Liver (tissue), 9 donors: ENCODE data around the gene RRP8. TPM values are rescaled to one million over a fixed set of nuclear protein-coding genes. Genes with fewer than 3 reads are reported as not detected.

Source experiments
- DNase-seq: peaks from one replicate; pipeline ENCODE4 v3.0.0-alpha.2; 2017; ENCODE audit warnings: low spot score
- H3K27ac ChIP-seq, 2 donors: one replicate each; pipeline ENCODE4 v1.7.0; 2013; ENCODE audit warnings: inconsistent platforms in 2 of 2, low read length in 2 of 2, control low read depth in 1 of 2, low read depth in 1 of 2, mild to moderate bottlenecking in 1 of 2
- H3K27me3 ChIP-seq, 4 donors: one replicate each; pipeline versions ENCODE4 v1.6.1 to v1.7.0; 2013; ENCODE audit warnings: low read length in 3 of 4, inconsistent platforms in 1 of 4, mild to moderate bottlenecking in 1 of 4, moderate library complexity in 1 of 4; ENCODE audit not compliant: control insufficient read depth in 4 of 4, insufficient read depth in 4 of 4
- H3K36me3 ChIP-seq, 4 donors: one replicate each; pipeline versions ENCODE4 v1.6.1 to v1.7.0; 2013; ENCODE audit warnings: low read length in 3 of 4, mild to moderate bottlenecking in 3 of 4, low read depth in 1 of 4, moderate library complexity in 1 of 4; ENCODE audit not compliant: control insufficient read depth in 4 of 4, insufficient read depth in 3 of 4
- H3K4me1 ChIP-seq, 4 donors: one replicate each; pipeline versions ENCODE4 v1.6.1 to v1.7.0; 2013; ENCODE audit warnings: low read length in 3 of 4, mild to moderate bottlenecking in 3 of 4, moderate library complexity in 1 of 4; ENCODE audit not compliant: control insufficient read depth in 4 of 4, insufficient read depth in 4 of 4
- H3K4me3 ChIP-seq, 3 donors: one replicate each; pipeline versions ENCODE4 v1.6.1 to v1.7.0; 2013; ENCODE audit warnings: low read length in 3 of 3, control low read depth in 1 of 3, low read depth in 1 of 3, mild to moderate bottlenecking in 1 of 3
- H3K9ac ChIP-seq, 2 donors: one replicate each; pipeline ENCODE4 v1.7.0; 2013; ENCODE audit warnings: low read length in 2 of 2, mild to moderate bottlenecking in 2 of 2, moderate library complexity in 2 of 2, control low read depth in 1 of 2, low read depth in 1 of 2
- H3K9me3 ChIP-seq, 4 donors: one replicate each; pipeline versions ENCODE4 v1.6.1 to v1.7.0; 2013; ENCODE audit warnings: low read length in 3 of 4; ENCODE audit not compliant: control insufficient read depth in 4 of 4
- EGR1 ChIP-seq, 2 donors: IDR thresholded peaks; 2 replicates each; pipeline ENCODE4 v1.6.1; 2016 to 2018; ENCODE audit warnings: antibody characterized with exemption in 2 of 2, low read depth in 2 of 2
- FOXA1 ChIP-seq: IDR thresholded peaks from 2 replicates; pipeline ENCODE4 v1.6.1; 2016; ENCODE audit warnings: antibody characterized with exemption
- FOXA2 ChIP-seq: IDR thresholded peaks from 2 replicates; pipeline ENCODE4 v1.6.1; 2016; ENCODE audit warnings: antibody characterized with exemption
- GABPA ChIP-seq, 2 donors: IDR thresholded peaks in 1 of 2; conservative IDR thresholded peaks in 1 of 2; 2 replicates each; pipeline ENCODE4 v1.6.1; 2016; ENCODE audit warnings: antibody characterized with exemption in 2 of 2, mild to moderate bottlenecking in 1 of 2, moderate library complexity in 1 of 2
- HNF4A ChIP-seq, 2 donors: conservative IDR thresholded peaks; 2 replicates each; pipeline ENCODE4 v1.6.1; 2016; ENCODE audit warnings: antibody characterized with exemption in 2 of 2, mild to moderate bottlenecking in 2 of 2
- HNF4G ChIP-seq: IDR thresholded peaks from 2 replicates; pipeline ENCODE4 v1.6.1; 2016; ENCODE audit warnings: antibody characterized with exemption
- JUND ChIP-seq, 2 donors: IDR thresholded peaks; 2 replicates each; pipeline ENCODE4 v1.6.1; 2016; ENCODE audit warnings: antibody characterized with exemption in 2 of 2
- MAX ChIP-seq: IDR thresholded peaks from 2 replicates; pipeline ENCODE4 v1.6.1; 2016; ENCODE audit warnings: antibody characterized with exemption
- NR2F2 ChIP-seq: IDR thresholded peaks from 2 replicates; pipeline ENCODE4 v1.6.1; 2016; ENCODE audit warnings: antibody characterized with exemption
- RAD21 ChIP-seq, 2 donors: IDR thresholded peaks; 2 replicates each; pipeline ENCODE4 v1.6.1; 2016; ENCODE audit warnings: antibody characterized with exemption in 2 of 2, mild to moderate bottlenecking in 2 of 2
- RXRA ChIP-seq, 2 donors: IDR thresholded peaks; 2 replicates each; pipeline ENCODE4 v1.6.1; 2017 to 2018; ENCODE audit warnings: antibody characterized with exemption in 2 of 2, mild to moderate bottlenecking in 1 of 2
- SP1 ChIP-seq: IDR thresholded peaks from 2 replicates; pipeline ENCODE4 v1.6.1; 2018; ENCODE audit warnings: antibody characterized with exemption, mild to moderate bottlenecking
- TAF1 ChIP-seq: conservative IDR thresholded peaks from 2 replicates; pipeline ENCODE4 v1.6.1; 2016; ENCODE audit warnings: antibody characterized with exemption, mild to moderate bottlenecking
- YY1 ChIP-seq: IDR thresholded peaks from 2 replicates; pipeline ENCODE4 v1.6.1; 2016; ENCODE audit warnings: antibody characterized with exemption, mild to moderate bottlenecking
- WGBS: extraction: QIAGEN DNeasy Blood & Tissue Kit; methylation state at CpG from one replicate; pipeline ENCODE4 v1.1.7; 2013; 5-methylcytosine and 5-hydroxymethylcytosine counted together
- polyA plus RNA-seq, 2 donors: library from polyadenylated mRNA; stranded (reverse) in 1 of 2; unstranded in 1 of 2; fragments of 200-250 nt in 1 of 2; fragments of >200 nt in 1 of 2; fragmentation: Nextera tagmentation in 1 of 2; extraction: Ambion mirVana in 1 of 2; gene quantifications; one replicate each; pipeline versions ENCODE4 v1.2.1 to v1.2.3, GENCODE V29; 2013 to 2015
- total RNA-seq, 2 donors: library from RNA; depleted of rRNA; stranded (reverse); fragments of >200 nt; gene quantifications; one replicate each; pipeline ENCODE4 v1.2.3, GENCODE V29; 2014
- TF ChIP-seq, protein P1 (sequence below): IDR thresholded peaks from 2 replicates; pipeline ENCODE4 v1.6.1; 2016; ENCODE audit warnings: antibody characterized with exemption
- TF ChIP-seq, protein P2 (sequence below): IDR thresholded peaks from 2 replicates; pipeline ENCODE4 v1.6.1; 2016; ENCODE audit warnings: antibody characterized with exemption
- TF ChIP-seq, protein P3 (sequence below): IDR thresholded peaks from 2 replicates; pipeline ENCODE4 v1.6.1; 2016; ENCODE audit warnings: antibody characterized with exemption, mild to moderate bottlenecking
- TF ChIP-seq, protein P4 (sequence below): fragments of 150-350 bp; IDR thresholded peaks from 2 replicates; pipeline ENCODE4 v1.5.1; 2017; ENCODE audit warnings: improper control_type of control experiment, low read depth, low read length; ENCODE audit not compliant: missing input control
- donor health status: healthy.
- donor health status: healthy.
- donor health status: healthy.
- donor health status: healthy.
- donor health status: healthy.

Gene RRP8
- total and polyA plus RNA-seq, 4 donors: 10.3 to 12.6 (median 11.2) TPM

- Histone ChIP-seq H3K4me1 (peaks cover 0 to 15% (median 9%) of the 10 kb centered on the region in 4 donors), H3K36me3 (no peaks in the 10 kb centered on the region), H3K9me3 (no peaks in the 10 kb centered on the region), H3K9ac (no peak overlapping the region), H3K4me3 (no peak overlapping the region), H3K27ac (no peak overlapping the region), H3K27me3 (no peaks in the 10 kb centered on the region)
- DNase-seq: no peak
- no peak for TF ChIP-seq SP1
- no peak for TF ChIP-seq FOXA1
- TF ChIP-seq, protein P1, sequence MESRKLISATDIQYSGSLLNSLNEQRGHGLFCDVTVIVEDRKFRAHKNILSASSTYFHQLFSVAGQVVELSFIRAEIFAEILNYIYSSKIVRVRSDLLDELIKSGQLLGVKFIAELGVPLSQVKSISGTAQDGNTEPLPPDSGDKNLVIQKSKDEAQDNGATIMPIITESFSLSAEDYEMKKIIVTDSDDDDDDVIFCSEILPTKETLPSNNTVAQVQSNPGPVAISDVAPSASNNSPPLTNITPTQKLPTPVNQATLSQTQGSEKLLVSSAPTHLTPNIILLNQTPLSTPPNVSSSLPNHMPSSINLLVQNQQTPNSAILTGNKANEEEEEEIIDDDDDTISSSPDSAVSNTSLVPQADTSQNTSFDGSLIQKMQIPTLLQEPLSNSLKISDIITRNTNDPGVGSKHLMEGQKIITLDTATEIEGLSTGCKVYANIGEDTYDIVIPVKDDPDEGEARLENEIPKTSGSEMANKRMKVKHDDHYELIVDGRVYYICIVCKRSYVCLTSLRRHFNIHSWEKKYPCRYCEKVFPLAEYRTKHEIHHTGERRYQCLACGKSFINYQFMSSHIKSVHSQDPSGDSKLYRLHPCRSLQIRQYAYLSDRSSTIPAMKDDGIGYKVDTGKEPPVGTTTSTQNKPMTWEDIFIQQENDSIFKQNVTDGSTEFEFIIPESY: no peak
- TF ChIP-seq, protein P2, sequence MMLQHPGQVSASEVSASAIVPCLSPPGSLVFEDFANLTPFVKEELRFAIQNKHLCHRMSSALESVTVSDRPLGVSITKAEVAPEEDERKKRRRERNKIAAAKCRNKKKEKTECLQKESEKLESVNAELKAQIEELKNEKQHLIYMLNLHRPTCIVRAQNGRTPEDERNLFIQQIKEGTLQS: no peak
- TF ChIP-seq, protein P3, sequence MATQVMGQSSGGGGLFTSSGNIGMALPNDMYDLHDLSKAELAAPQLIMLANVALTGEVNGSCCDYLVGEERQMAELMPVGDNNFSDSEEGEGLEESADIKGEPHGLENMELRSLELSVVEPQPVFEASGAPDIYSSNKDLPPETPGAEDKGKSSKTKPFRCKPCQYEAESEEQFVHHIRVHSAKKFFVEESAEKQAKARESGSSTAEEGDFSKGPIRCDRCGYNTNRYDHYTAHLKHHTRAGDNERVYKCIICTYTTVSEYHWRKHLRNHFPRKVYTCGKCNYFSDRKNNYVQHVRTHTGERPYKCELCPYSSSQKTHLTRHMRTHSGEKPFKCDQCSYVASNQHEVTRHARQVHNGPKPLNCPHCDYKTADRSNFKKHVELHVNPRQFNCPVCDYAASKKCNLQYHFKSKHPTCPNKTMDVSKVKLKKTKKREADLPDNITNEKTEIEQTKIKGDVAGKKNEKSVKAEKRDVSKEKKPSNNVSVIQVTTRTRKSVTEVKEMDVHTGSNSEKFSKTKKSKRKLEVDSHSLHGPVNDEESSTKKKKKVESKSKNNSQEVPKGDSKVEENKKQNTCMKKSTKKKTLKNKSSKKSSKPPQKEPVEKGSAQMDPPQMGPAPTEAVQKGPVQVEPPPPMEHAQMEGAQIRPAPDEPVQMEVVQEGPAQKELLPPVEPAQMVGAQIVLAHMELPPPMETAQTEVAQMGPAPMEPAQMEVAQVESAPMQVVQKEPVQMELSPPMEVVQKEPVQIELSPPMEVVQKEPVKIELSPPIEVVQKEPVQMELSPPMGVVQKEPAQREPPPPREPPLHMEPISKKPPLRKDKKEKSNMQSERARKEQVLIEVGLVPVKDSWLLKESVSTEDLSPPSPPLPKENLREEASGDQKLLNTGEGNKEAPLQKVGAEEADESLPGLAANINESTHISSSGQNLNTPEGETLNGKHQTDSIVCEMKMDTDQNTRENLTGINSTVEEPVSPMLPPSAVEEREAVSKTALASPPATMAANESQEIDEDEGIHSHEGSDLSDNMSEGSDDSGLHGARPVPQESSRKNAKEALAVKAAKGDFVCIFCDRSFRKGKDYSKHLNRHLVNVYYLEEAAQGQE: no peak
- no peak for TF ChIP-seq JUND (IDR thresholded peaks at IDR 0.05)
- no peak for TF ChIP-seq RXRA (IDR thresholded peaks at IDR 0.05)
- no peak for TF ChIP-seq MAX
- no peak for TF ChIP-seq GABPA (IDR thresholded peaks at IDR 0.05 in 1 of 2, conservative IDR thresholded peaks at IDR 0.05 in 1 of 2)
- TF ChIP-seq RAD21 (IDR thresholded peaks at IDR 0.05): no peak
- TF ChIP-seq, protein P4, sequence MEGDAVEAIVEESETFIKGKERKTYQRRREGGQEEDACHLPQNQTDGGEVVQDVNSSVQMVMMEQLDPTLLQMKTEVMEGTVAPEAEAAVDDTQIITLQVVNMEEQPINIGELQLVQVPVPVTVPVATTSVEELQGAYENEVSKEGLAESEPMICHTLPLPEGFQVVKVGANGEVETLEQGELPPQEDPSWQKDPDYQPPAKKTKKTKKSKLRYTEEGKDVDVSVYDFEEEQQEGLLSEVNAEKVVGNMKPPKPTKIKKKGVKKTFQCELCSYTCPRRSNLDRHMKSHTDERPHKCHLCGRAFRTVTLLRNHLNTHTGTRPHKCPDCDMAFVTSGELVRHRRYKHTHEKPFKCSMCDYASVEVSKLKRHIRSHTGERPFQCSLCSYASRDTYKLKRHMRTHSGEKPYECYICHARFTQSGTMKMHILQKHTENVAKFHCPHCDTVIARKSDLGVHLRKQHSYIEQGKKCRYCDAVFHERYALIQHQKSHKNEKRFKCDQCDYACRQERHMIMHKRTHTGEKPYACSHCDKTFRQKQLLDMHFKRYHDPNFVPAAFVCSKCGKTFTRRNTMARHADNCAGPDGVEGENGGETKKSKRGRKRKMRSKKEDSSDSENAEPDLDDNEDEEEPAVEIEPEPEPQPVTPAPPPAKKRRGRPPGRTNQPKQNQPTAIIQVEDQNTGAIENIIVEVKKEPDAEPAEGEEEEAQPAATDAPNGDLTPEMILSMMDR: no peak
- no peak for TF ChIP-seq HNF4G
- WGBS: 97% methylated on average over 1 of the region's 1 CpG
These were observed 44.0 kb downstream of the RRP8 start for GRCh38 chr11:6559369-6559768.

DNA sequence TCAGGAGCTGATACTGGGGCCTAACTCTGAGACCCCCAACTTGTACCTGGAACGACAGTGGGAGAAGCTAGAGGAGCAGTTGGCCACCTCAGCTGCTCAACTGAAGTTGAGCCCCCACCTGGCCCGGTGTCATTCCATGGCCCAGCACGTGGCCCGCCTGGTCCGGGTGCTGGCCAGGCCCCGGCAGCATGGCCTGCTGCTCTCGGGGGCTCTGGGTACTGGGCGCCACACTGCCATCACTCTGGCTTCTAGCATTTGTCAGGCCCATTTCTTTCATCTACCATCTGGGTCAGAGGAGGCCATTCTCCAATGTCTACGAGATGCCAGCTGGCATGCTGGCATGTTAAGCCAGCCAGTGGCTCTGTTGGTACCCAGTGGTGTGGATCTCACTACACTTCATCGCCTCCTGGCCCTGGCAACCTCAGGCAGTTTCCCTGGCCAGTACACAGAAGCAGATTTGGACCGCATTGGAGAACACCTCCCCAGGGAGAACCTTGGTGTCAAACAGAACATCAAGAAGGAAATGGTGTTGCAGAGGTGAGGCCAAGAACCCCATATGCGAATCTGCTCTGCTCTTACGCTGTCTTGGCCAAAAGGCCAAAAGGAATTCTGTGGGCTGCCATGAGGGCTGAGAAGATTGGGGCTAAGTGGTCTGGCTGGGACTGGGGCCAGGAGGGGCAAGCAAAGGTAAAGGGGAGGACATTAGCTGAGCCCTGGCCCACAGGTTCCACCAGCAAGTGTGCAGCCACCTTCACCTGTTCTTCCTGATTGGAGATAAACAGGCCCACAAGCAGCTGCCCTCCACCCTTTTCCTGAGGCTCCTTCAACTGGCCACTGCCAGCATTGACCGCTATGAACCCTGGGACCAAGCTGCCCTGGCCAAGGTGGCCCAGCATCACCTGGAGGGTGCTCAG is 45.4 kb downstream of the RRP8 start:
- DNase-seq: no peak
- Histone ChIP-seq H3K9ac (no peak overlapping the region), H3K27me3 (no peaks in the 10 kb centered on the region), H3K36me3 (no peaks in the 10 kb centered on the region), H3K4me3 (no peak overlapping the region), H3K9me3 (no peaks in the 10 kb centered on the region), H3K4me1 (peaks cover 0 to 15% (median 9%) of the 10 kb centered on the region in 4 donors), H3K27ac (no peak overlapping the region)
- WGBS: 97% methylated on average over 14 of the region's 14 CpGs
- TF ChIP-seq FOXA2 (no peak), RAD21 (IDR thresholded peaks at IDR 0.05) (no peak), RXRA (IDR thresholded peaks at IDR 0.05) (no peak), HNF4A (conservative IDR thresholded peaks at IDR 0.05) (no peak), SP1 (no peak), JUND (IDR thresholded peaks at IDR 0.05) (no peak), HNF4G (no peak), TAF1 (no peak), EGR1 (IDR thresholded peaks at IDR 0.05; ENCODE audit: low read depth in 2 of 2) (no peak), FOXA1 (no peak), MAX (no peak), YY1 (no peak), NR2F2 (no peak)
- TF ChIP-seq, protein P3: no peak
- TF ChIP-seq, protein P2: no peak
